Suprapubic skin (tissue), 4 donors: Measurements from ENCODE around the gene ARSG. TPM values are rescaled to one million over a fixed set of nuclear protein-coding genes. Genes with fewer than 3 reads are reported as not detected.

ENCODE experiments used
- DNase-seq, 2 donors: peaks; one replicate each; pipeline ENCODE4 v3.0.0-alpha.2; 2019; ENCODE audit warnings: low spot score in 2 of 2
- H3K27ac ChIP-seq: fragments of 200-600 bp; sonication (generic); one replicate; pipeline ENCODE4 v1.5.1; 2019
- H3K27me3 ChIP-seq: fragments of 200-600 bp; sonication (generic); one replicate; pipeline ENCODE4 v1.5.1; 2019
- H3K36me3 ChIP-seq: fragments of 200-600 bp; sonication (generic); one replicate; pipeline ENCODE4 v1.5.1; 2019
- H3K4me1 ChIP-seq: fragments of 200-600 bp; sonication (generic); one replicate; pipeline ENCODE4 v1.5.1; 2019
- H3K4me3 ChIP-seq: fragments of 200-600 bp; sonication (generic); one replicate; pipeline ENCODE4 v1.5.1; 2019; ENCODE audit warnings: mild to moderate bottlenecking
- H3K9me3 ChIP-seq: fragments of 200-600 bp; sonication (generic); one replicate; pipeline ENCODE4 v1.5.1; 2019
- EP300 ChIP-seq: sonication (generic); formaldehyde crosslinking; IDR thresholded peaks from one replicate; pipeline ENCODE4 v1.6.1; 2017; ENCODE audit warnings: antibody characterized with exemption
- POLR2A ChIP-seq, 2 donors: fragments of 450-650 bp; IDR thresholded peaks; one replicate each; pipeline ENCODE4 v1.6.1; 2017; ENCODE audit warnings: antibody characterized with exemption in 2 of 2, mild to moderate bottlenecking in 2 of 2, moderate library complexity in 2 of 2
- POLR2AphosphoS5 ChIP-seq, 3 donors: sonication (generic); formaldehyde crosslinking; IDR thresholded peaks; one replicate each; pipeline ENCODE4 v1.6.1; 2017; ENCODE audit warnings: antibody characterized with exemption in 3 of 3
- WGBS: methylation state at CpG from one replicate; pipeline ENCODE4 v1.1.5; 2018; 5-methylcytosine and 5-hydroxymethylcytosine counted together
- total RNA-seq, 4 donors: library from RNA; depleted of rRNA; stranded (reverse); fragments of >200 nt; gene quantifications; one replicate each; pipeline ENCODE4 v1.1.0, GENCODE V29; 2016
- TF ChIP-seq, protein P1 (sequence below), 2 donors: fragments of 200-600 bp in 1 of 2; fragments of 450-650 bp in 1 of 2; sonication (generic) in 1 of 2; IDR thresholded peaks; one replicate each; pipeline ENCODE4 v1.5.1; 2016 to 2019; ENCODE audit warnings: antibody characterized with exemption in 2 of 2, mild to moderate bottlenecking in 1 of 2, moderate library complexity in 1 of 2

The ARSG gene
- total RNA-seq, 4 donors from 2014 or later = 7.7 to 12.7 (median 10.7) TPM

- Histone ChIP-seq H3K4me1 (peaks cover 71% of the 10 kb centered on the region), H3K9me3 (no peaks in the 10 kb centered on the region), H3K36me3 (no peaks in the 10 kb centered on the region), H3K4me3 (peak overlapping the region; percentile 72), H3K27me3 (no peaks in the 10 kb centered on the region), H3K27ac (peak overlapping the region; percentile 95)
- WGBS = 0% methylated on average over 20 of the region's 54 CpGs
- peak; percentile 99 for DNase-seq
- TF ChIP-seq POLR2A (IDR thresholded peaks at IDR 0.05) = peak in 1 of 2 donors; percentile 83
- TF ChIP-seq EP300 = no peak
- peak; percentile 69 to 98 (median 71) for TF ChIP-seq POLR2AphosphoS5 (IDR thresholded peaks at IDR 0.05)
Observed at GRCh38 chr17:68457539-68458259, 166.4 kb downstream of the ARSG start.

DNA sequence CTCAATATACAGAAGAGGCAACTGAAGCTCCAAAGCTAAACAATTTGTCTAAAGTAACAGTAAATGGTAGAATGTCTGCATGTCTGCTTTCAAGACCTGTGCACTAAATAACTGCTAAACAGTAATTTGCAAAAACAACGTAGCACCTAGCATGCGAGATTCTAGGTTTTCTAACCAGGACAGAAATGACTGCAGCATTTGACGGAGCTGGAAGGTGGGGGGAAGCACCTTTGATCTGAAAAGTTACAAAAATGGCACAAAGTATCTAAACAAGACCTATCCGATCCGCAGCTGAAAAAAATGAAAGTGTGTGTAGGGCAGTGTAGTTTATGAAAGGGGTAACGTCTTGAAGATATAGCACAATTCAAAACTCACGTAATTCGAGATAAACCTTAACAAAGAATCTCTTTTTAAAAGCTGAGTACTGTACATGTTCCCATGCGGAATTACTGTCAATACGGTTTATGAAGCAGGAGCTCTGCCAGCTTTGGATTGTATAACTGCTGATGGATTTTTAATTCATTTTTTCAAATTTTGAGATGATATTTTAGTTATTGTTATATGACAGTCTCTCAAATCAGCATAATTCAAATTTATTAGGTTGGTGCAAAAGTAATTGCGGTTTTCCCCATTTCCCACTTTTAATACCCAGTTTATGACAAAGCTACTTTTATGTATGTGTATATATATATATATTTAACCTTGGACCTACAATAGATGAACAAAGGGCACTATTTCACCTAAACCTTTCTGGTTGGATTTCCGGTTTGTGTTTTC is 167.2 kb downstream of the ARSG start:
- Histone ChIP-seq H3K9me3 (no peaks in the 10 kb centered on the region), H3K27me3 (no peaks in the 10 kb centered on the region), H3K4me1 (peaks cover 73% of the 10 kb centered on the region), H3K36me3 (no peaks in the 10 kb centered on the region), H3K27ac (peak overlapping the region; percentile 84), H3K4me3 (peak overlapping the region; percentile 72)
- TF ChIP-seq POLR2A (IDR thresholded peaks at IDR 0.05) (no peak), EP300 (no peak), POLR2AphosphoS5 (IDR thresholded peaks at IDR 0.05) (no peak)
- TF ChIP-seq, protein P1, sequence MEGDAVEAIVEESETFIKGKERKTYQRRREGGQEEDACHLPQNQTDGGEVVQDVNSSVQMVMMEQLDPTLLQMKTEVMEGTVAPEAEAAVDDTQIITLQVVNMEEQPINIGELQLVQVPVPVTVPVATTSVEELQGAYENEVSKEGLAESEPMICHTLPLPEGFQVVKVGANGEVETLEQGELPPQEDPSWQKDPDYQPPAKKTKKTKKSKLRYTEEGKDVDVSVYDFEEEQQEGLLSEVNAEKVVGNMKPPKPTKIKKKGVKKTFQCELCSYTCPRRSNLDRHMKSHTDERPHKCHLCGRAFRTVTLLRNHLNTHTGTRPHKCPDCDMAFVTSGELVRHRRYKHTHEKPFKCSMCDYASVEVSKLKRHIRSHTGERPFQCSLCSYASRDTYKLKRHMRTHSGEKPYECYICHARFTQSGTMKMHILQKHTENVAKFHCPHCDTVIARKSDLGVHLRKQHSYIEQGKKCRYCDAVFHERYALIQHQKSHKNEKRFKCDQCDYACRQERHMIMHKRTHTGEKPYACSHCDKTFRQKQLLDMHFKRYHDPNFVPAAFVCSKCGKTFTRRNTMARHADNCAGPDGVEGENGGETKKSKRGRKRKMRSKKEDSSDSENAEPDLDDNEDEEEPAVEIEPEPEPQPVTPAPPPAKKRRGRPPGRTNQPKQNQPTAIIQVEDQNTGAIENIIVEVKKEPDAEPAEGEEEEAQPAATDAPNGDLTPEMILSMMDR (IDR thresholded peaks at IDR 0.05) = no peak
- 32% methylated on average over 12 of the region's 12 CpGs for WGBS
- no peak for DNase-seq

DNA sequence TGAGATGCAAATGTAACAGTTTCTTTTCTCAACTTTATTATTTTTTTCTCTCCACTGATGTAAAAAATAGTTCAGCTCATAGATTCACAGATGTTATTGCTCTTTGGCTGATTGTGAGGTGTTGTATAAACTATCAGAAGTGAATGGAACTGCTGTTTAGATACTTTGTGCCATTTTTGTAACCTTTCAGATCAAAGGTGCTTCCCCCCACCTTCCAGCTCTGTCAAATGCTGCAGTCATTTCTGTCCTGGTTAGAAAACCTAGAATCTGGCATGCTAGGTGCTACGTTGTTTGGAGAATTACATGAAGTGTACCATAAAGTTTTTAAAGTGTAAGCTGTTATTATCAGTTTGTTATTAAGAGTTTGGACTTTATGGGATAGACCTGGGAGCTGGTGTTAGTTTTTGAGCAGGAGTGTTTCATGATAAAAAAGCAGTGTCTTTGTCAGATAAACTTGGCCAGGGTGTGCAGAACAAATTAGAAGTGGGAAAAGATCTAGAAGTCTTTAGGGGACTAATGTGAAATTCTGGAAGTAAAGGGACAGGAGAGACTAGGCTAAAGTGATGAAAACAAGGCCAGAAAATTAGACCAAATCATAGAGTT is 167.8 kb downstream of the ARSG start:
- no peak for DNase-seq
- 80% methylated on average over 1 of the region's 1 CpG for WGBS
- TF ChIP-seq POLR2AphosphoS5 (IDR thresholded peaks at IDR 0.05) (no peak), EP300 (no peak), POLR2A (IDR thresholded peaks at IDR 0.05) (no peak)
- TF ChIP-seq, protein P1 (IDR thresholded peaks at IDR 0.05) = no peak
- no peaks in the 10 kb centered on the region for H3K27me3 ChIP-seq
- H3K9me3 ChIP-seq = no peaks in the 10 kb centered on the region
- H3K4me3 ChIP-seq = no peak overlapping the region
- no peak overlapping the region for H3K27ac ChIP-seq
- no peaks in the 10 kb centered on the region for H3K36me3 ChIP-seq
- peaks cover 66% of the 10 kb centered on the region for H3K4me1 ChIP-seq

GRCh38 chr17:68460146-68460545 is 168.9 kb downstream of the ARSG start:
- Histone ChIP-seq H3K4me3 (no peak overlapping the region), H3K9me3 (no peaks in the 10 kb centered on the region), H3K27ac (no peak overlapping the region), H3K36me3 (no peaks in the 10 kb centered on the region), H3K4me1 (peaks cover 57% of the 10 kb centered on the region), H3K27me3 (no peaks in the 10 kb centered on the region)
- DNase-seq = no peak
- WGBS = 62% methylated on average over 2 of the region's 2 CpGs
- no peak for TF ChIP-seq POLR2A (IDR thresholded peaks at IDR 0.05)
- no peak for TF ChIP-seq EP300
- TF ChIP-seq, protein P1 (IDR thresholded peaks at IDR 0.05) = no peak
- no peak for TF ChIP-seq POLR2AphosphoS5 (IDR thresholded peaks at IDR 0.05)

GRCh38 chr17:68460715-68461114 is 169.4 kb downstream of the ARSG start:
- no peak for DNase-seq
- Histone ChIP-seq H3K4me1 (peaks cover 52% of the 10 kb centered on the region), H3K27me3 (no peaks in the 10 kb centered on the region), H3K4me3 (no peak overlapping the region), H3K36me3 (no peaks in the 10 kb centered on the region), H3K9me3 (no peaks in the 10 kb centered on the region), H3K27ac (no peak overlapping the region)
- TF ChIP-seq POLR2A (IDR thresholded peaks at IDR 0.05) (no peak), EP300 (no peak), POLR2AphosphoS5 (IDR thresholded peaks at IDR 0.05) (no peak)
- TF ChIP-seq, protein P1 (IDR thresholded peaks at IDR 0.05) = no peak
